OCI-LY1 (cell line): ENCODE results near the gene CCDC13.

Experiments used
- H2AFZ ChIP-seq: fragments of 200-600 bp; sonication (generic), shearing (Covaris generic); 2 replicates; pipeline ENCODE4 v1.6.0; 2014; ENCODE audit warnings: antibody characterized with exemption, mild to moderate bottlenecking, low read length
- H3F3A ChIP-seq: fragments of 200-600 bp; sonication (generic), shearing (Covaris generic); 2 replicates; pipeline ENCODE4 v1.6.0; 2014; ENCODE audit warnings: mild to moderate bottlenecking, antibody characterized with exemption, low read length, moderate library complexity; ENCODE audit not compliant: insufficient read depth
- H3K27ac ChIP-seq: fragments of 200-600 bp; sonication (generic); 2 replicates; pipeline ENCODE4 v1.5.1; 2014; ENCODE audit warnings: low read length, mixed run types, mild to moderate bottlenecking, low read depth; ENCODE audit not compliant: poor library complexity, severe bottlenecking
- H3K27me3 ChIP-seq: fragments of 200-600 bp; sonication (generic); 2 replicates; pipeline ENCODE4 v1.6.0; 2014; ENCODE audit warnings: antibody characterized with exemption, mild to moderate bottlenecking, low read length, moderate library complexity; ENCODE audit not compliant: insufficient read depth
- H3K36me3 ChIP-seq: fragments of 200-600 bp; sonication (generic); 2 replicates; pipeline ENCODE4 v1.6.1; 2014; ENCODE audit warnings: mild to moderate bottlenecking, antibody characterized with exemption, low read length, moderate library complexity, mixed read lengths; ENCODE audit not compliant: insufficient read depth
- H3K4me1 ChIP-seq: fragments of 200-600 bp; sonication (generic); 2 replicates; pipeline ENCODE4 v1.5.1; 2014; ENCODE audit warnings: mild to moderate bottlenecking, low read length, moderate library complexity; ENCODE audit not compliant: insufficient read depth, severe bottlenecking
- H3K4me2 ChIP-seq: fragments of 200-600 bp; sonication (generic), shearing (Covaris generic); 2 replicates; pipeline ENCODE4 v1.6.1; 2014; ENCODE audit warnings: low read length
- H3K4me3 ChIP-seq: fragments of 200-600 bp; sonication (generic); 2 replicates; pipeline ENCODE4 v1.5.1; 2014; ENCODE audit warnings: low read length, low read depth, mild to moderate bottlenecking, mixed read lengths; ENCODE audit not compliant: poor library complexity, severe bottlenecking
- H3K79me2 ChIP-seq: fragments of 200-600 bp; shearing (Covaris generic); 2 replicates; pipeline ENCODE4 v1.6.1; 2016; ENCODE audit warnings: mixed run types, low read length, mixed read lengths; ENCODE audit not compliant: insufficient read depth
- H3K9ac ChIP-seq: fragments of 200-600 bp; sonication (generic), shearing (Covaris generic); 2 replicates; pipeline ENCODE4 v1.6.1; 2014; ENCODE audit warnings: mild to moderate bottlenecking, low read length, mixed read lengths
- H3K9me2 ChIP-seq: fragments of 200-600 bp; sonication (generic), shearing (Covaris generic); 2 replicates; pipeline ENCODE4 v1.6.1; 2014; ENCODE audit warnings: low read depth, mild to moderate bottlenecking, low read length, mixed read lengths
- H3K9me3 ChIP-seq: fragments of 200-600 bp; shearing (Covaris generic); 2 replicates; pipeline ENCODE4 v1.6.1; 2014; ENCODE audit warnings: low read length, mixed read lengths
- H4K20me1 ChIP-seq: fragments of 200-600 bp; sonication (generic), shearing (Covaris generic); 2 replicates; pipeline ENCODE4 v1.6.0; 2016; ENCODE audit warnings: mild to moderate bottlenecking, low read length; ENCODE audit not compliant: insufficient read depth
- CTCF ChIP-seq: fragments of 200-600 bp; sonication (generic), shearing (Covaris generic); IDR thresholded peaks from 2 replicates; pipeline ENCODE4 v1.5.1; 2017; ENCODE audit warnings: mild to moderate bottlenecking, antibody characterized with exemption, low read length, moderate library complexity, mixed read lengths
- EZH2 ChIP-seq: fragments of 200-600 bp; sonication (generic), shearing (Covaris generic); IDR thresholded peaks from 2 replicates; pipeline ENCODE4 v1.8.0; 2017; ENCODE audit warnings: borderline replicate concordance, mixed run types, mild to moderate bottlenecking, antibody characterized with exemption, low read length, moderate library complexity, mixed read lengths

CCDC13 gene

GRCh38 chr3:42730294-42730693 lies 42.8 kb downstream of the CCDC13 start:
- TF ChIP-seq CTCF (no peak), EZH2 (no peak)
- no peak overlapping the region for H3K4me3 ChIP-seq
- no peaks in the 10 kb centered on the region for H4K20me1 ChIP-seq
- H3K79me2 ChIP-seq, result no peaks in the 10 kb centered on the region
- no peak overlapping the region for H2AFZ ChIP-seq
- H3K9me2 ChIP-seq, result no peaks in the 10 kb centered on the region
- H3K4me2 ChIP-seq, result no peak overlapping the region
- no peak overlapping the region for H3K9ac ChIP-seq
- H3K36me3 ChIP-seq, result no peaks in the 10 kb centered on the region
- H3K9me3 ChIP-seq, result no peaks in the 10 kb centered on the region
- H3F3A ChIP-seq, result no peaks in the 10 kb centered on the region
- H3K27ac ChIP-seq, result no peak overlapping the region
- no peaks in the 10 kb centered on the region for H3K4me1 ChIP-seq
- no peaks in the 10 kb centered on the region for H3K27me3 ChIP-seq

- Histone ChIP-seq H3K9me3 (no peaks in the 10 kb centered on the region), H3K79me2 (no peaks in the 10 kb centered on the region), H3K4me2 (no peak overlapping the region), H3K4me1 (no peaks in the 10 kb centered on the region), H3K27me3 (no peaks in the 10 kb centered on the region), H3K9ac (no peak overlapping the region), H4K20me1 (no peaks in the 10 kb centered on the region), H3K27ac (no peak overlapping the region), H3F3A (no peaks in the 10 kb centered on the region), H3K9me2 (no peaks in the 10 kb centered on the region), H3K36me3 (no peaks in the 10 kb centered on the region), H3K4me3 (no peak overlapping the region), H2AFZ (no peak overlapping the region)
- TF ChIP-seq EZH2 (no peak), CTCF (no peak)
These were observed 43.5 kb downstream of the CCDC13 start for GRCh38 chr3:42729404-42730145.

- no peak overlapping the region for H3K27ac ChIP-seq
- no peak overlapping the region for H3K4me2 ChIP-seq
- no peaks in the 10 kb centered on the region for H4K20me1 ChIP-seq
- no peaks in the 10 kb centered on the region for H3K27me3 ChIP-seq
- H3K9me2 ChIP-seq, result no peaks in the 10 kb centered on the region
- no peaks in the 10 kb centered on the region for H3K79me2 ChIP-seq
- H3K9ac ChIP-seq, result no peak overlapping the region
- H3F3A ChIP-seq, result no peaks in the 10 kb centered on the region
- no peaks in the 10 kb centered on the region for H3K4me1 ChIP-seq
- H3K9me3 ChIP-seq, result no peaks in the 10 kb centered on the region
- H2AFZ ChIP-seq, result no peak overlapping the region
- no peak overlapping the region for H3K4me3 ChIP-seq
- TF ChIP-seq EZH2 (no peak), CTCF (no peak)
- H3K36me3 ChIP-seq, result no peaks in the 10 kb centered on the region
These were observed 44.2 kb downstream of the CCDC13 start for GRCh38 chr3:42728668-42729364.
